Stimulated activated memory B cell treated with anti-CD40 and anti-IgM and Interleukin-4, amounts not matched to agents 10 μg/mL and 1 μg/mL and 100 μg/mL, for 72 hours (primary cell): ENCODE data around the gene CCL22.
A peak's percentile ranks its signal among the peaks of the same experiment; 100 is the strongest.
"Not testable (repeated sequence)": the region's sequence is repeated elsewhere in the genome, so short reads cannot be mapped to it uniquely, and the experiment has no call there.

Source experiments
- ATAC-seq: fragments of 150-1000 bp; cut with Tn5 transposase; 2 replicates; pipeline ENCODE4 v1.10.0; 2021
- H3K27ac Mint-ChIP-seq: one replicate; pipeline ENCODE4 v1.8.0; 2022; ENCODE audit warnings: mild to moderate bottlenecking, mixed read lengths
- H3K27me3 Mint-ChIP-seq: one replicate; pipeline ENCODE4 v1.8.0; 2022; ENCODE audit warnings: mixed read lengths
- H3K36me3 Mint-ChIP-seq: one replicate; pipeline ENCODE4 v1.8.0; 2022; ENCODE audit warnings: mixed read lengths
- H3K4me1 Mint-ChIP-seq: one replicate; pipeline ENCODE4 v1.8.0; 2022; ENCODE audit warnings: mixed read lengths
- H3K4me3 Mint-ChIP-seq: one replicate; pipeline ENCODE4 v1.8.0; 2022; ENCODE audit warnings: mild to moderate bottlenecking, moderate library complexity, mixed read lengths
- H3K9me3 Mint-ChIP-seq: one replicate; pipeline ENCODE4 v1.8.0; 2022; ENCODE audit warnings: mixed read lengths

The CCL22 gene

DNA sequence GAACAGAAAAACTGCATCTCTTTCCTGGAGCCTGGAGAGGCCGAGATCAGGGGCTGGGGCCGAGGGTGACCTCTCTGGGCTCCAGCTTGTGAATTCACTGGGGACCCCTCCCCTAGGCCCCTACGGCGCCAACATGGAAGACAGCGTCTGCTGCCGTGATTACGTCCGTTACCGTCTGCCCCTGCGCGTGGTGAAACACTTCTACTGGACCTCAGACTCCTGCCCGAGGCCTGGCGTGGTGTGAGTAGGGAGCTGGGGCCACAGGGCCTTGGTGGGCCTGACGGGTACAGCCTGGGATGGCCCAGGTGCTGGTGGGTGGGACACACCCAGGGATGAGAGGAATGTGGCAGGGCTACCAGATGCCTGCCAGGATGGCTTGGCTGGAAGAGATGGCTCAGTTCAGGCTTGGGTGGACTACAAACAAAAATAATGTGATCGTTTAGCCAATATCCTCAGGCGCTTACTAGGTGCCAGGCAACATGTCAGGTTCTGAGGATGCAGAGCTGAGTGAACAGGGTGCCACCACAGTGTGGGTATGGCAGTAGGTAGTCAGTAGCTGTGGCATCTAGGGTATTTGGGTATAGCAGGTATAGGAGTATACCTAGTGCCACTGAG, 1.8 kb downstream of the CCL22 start:
- Mint-ChIP-seq H3K36me3 (peaks cover 54% of the 10 kb centered on the region), H3K4me1 (peaks cover 68% of the 10 kb centered on the region), H3K9me3 (no peaks in the 10 kb centered on the region), H3K4me3 (peak overlapping the region; percentile 77), H3K27me3 (no peaks in the 10 kb centered on the region), H3K27ac (peak overlapping the region; percentile 94)
- no peak for ATAC-seq

DNA sequence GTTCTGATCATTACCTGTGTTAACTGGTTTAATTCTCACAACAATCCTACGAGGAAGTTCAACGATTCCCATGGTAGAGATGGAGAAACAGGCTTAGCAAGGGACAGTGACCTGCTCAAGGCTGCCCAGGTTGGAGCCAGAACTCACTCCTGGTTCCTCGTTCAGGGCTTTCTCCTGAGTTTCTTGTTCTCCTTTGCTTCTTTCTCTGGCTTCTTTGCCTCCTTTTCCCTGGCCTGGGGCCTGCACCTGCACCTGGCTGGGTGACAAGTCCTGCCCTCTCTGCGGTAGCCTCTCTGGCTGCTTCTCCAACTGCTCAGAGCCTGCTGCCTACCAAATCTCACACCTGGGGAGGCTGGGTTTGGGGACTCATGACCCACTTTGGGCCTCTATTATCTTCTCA, 2.8 kb downstream of the CCL22 start:
- H3K4me3 Mint-ChIP-seq = peak overlapping the region; percentile 77
- peaks cover 60% of the 10 kb centered on the region for H3K4me1 Mint-ChIP-seq
- H3K9me3 Mint-ChIP-seq = no peaks in the 10 kb centered on the region
- H3K36me3 Mint-ChIP-seq = peaks cover 55% of the 10 kb centered on the region
- H3K27me3 Mint-ChIP-seq = no peaks in the 10 kb centered on the region
- peak overlapping the region; percentile 94 for H3K27ac Mint-ChIP-seq
- no peak for ATAC-seq

DNA sequence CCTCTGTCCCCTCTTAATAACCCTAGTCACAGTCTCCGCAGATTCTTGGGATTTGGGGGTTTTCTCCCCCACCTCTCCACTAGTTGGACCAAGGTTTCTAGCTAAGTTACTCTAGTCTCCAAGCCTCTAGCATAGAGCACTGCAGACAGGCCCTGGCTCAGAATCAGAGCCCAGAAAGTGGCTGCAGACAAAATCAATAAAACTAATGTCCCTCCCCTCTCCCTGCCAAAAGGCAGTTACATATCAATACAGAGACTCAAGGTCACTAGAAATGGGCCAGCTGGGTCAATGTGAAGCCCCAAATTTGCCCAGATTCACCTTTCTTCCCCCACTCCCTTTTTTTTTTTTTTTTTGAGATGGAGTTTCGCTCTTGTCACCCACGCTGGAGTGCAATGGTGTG, 5.6 kb downstream of the CCL22 start:
- peaks cover 51% of the 10 kb centered on the region for H3K4me1 Mint-ChIP-seq
- peak overlapping the region; percentile 51 for H3K27ac Mint-ChIP-seq
- peaks cover 55% of the 10 kb centered on the region for H3K36me3 Mint-ChIP-seq
- ATAC-seq = no peak
- peak overlapping the region; percentile 58 for H3K4me3 Mint-ChIP-seq
- H3K9me3 Mint-ChIP-seq = no peaks in the 10 kb centered on the region
- H3K27me3 Mint-ChIP-seq = no peaks in the 10 kb centered on the region

DNA sequence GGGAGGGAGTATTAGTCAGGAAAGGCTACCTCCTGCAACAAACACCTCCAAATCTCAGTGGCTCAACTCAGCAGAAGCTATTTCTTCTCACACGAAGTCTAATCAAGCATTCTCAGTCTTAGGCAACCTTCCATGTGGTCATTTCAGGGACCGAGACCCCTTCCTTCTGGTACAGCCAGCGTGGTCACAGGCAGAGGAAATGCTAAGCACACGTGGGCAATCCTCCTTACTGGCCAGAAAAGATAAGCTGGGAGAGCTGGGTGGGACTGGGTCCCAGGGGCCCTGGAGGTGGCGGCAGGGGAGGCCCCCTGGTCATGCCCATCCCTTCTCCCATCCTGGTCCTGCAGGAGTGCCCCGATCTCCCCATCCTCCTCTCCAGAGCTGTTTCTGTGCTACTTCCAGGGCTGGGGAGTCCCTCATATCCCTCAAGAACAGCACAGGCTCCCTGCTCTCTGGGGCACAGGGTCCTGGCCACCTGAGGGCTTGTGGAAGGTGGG, 8.0 kb downstream of the CCL22 start:
- Mint-ChIP-seq H3K9me3 (no peaks in the 10 kb centered on the region), H3K4me3 (peak overlapping the region; percentile 39), H3K36me3 (peaks cover 36% of the 10 kb centered on the region), H3K27me3 (no peaks in the 10 kb centered on the region), H3K27ac (peak overlapping the region; percentile 51), H3K4me1 (peaks cover 47% of the 10 kb centered on the region)
- peak; percentile 55 for ATAC-seq

DNA sequence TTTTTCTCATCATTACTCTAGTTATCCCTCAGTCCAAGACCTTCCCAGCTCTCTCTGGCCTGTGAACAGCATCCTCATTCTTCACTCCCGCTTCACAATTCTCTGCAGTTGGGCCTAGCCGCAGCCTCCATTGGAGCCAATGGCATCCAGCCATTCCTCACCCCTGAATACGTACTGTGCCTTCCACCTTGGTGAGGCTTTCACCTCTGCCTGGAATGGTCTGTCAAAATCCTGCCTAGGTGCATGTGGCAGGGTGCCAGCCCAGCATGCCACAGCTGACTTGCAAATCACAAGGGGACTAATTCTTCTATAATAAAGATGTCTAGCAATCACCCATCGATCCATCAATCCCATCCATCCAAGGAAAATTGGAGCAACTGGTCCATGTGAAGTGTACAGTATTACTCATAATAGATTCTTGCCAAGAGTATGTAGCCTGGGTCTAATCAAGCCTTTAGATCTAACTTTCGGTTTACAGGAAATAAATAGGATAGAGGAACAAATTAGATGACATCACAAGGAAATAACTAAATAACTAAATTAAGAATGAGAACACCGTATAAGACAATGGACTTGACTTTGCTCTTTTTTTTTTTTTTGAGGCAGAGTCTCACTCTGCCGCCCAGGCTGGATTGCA, 8.7 kb downstream of the CCL22 start:
- H3K4me3 Mint-ChIP-seq = peak overlapping the region; percentile 39
- peak; percentile 16 for ATAC-seq
- no peaks in the 10 kb centered on the region for H3K9me3 Mint-ChIP-seq
- H3K27me3 Mint-ChIP-seq = no peaks in the 10 kb centered on the region
- H3K27ac Mint-ChIP-seq = peak overlapping the region; percentile 51
- peaks cover 45% of the 10 kb centered on the region for H3K4me1 Mint-ChIP-seq
- peaks cover 32% of the 10 kb centered on the region for H3K36me3 Mint-ChIP-seq

DNA sequence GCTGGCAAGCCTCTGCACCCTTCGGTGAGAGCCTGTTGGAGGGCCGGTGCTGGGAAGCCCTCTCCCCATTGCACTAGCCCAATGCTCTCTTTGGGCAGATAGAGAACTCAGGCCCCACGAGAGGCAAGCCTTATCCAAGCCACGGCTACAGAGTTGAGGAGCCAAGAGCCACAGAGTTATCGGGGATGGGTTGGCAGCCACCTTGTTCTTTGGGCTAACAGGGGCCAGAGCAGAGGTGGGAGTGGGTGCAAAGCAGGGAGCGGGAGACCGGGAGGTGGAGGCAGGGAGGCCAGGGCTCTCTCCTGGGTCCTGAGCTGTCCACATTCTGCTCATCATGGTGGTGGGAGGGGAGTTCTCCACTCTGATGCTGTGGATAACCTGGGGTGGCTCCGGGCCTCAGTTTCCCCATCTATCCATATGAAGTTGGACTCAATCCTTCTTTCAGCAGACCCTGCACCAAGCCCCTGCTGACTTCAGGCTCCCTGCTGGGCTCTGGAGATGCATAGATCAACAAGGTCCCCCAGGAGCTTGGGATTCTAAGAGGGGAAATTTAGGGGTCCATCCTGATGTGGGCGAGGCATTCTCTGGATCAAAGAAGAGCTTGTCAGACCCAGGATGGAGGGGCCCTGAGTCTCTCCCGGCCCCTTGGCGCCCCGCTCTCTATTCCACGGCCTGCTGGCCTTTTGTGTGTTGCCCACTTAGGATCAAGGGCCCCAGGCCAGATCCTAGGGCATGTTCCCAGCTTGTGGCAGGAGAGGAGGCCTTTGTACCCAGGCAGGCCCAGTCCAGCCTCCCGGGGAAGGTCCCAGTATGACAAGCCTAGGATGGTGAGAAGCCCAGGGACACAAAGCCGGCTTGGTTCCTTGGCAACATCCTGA, 13.2 kb downstream of the CCL22 start:
- Mint-ChIP-seq H3K9me3 (peaks cover 5% of the 10 kb centered on the region), H3K27ac (no peak overlapping the region), H3K4me1 (peaks cover 67% of the 10 kb centered on the region), H3K4me3 (no peak overlapping the region), H3K36me3 (peaks cover 6% of the 10 kb centered on the region), H3K27me3 (no peaks in the 10 kb centered on the region)
- no peak for ATAC-seq

DNA sequence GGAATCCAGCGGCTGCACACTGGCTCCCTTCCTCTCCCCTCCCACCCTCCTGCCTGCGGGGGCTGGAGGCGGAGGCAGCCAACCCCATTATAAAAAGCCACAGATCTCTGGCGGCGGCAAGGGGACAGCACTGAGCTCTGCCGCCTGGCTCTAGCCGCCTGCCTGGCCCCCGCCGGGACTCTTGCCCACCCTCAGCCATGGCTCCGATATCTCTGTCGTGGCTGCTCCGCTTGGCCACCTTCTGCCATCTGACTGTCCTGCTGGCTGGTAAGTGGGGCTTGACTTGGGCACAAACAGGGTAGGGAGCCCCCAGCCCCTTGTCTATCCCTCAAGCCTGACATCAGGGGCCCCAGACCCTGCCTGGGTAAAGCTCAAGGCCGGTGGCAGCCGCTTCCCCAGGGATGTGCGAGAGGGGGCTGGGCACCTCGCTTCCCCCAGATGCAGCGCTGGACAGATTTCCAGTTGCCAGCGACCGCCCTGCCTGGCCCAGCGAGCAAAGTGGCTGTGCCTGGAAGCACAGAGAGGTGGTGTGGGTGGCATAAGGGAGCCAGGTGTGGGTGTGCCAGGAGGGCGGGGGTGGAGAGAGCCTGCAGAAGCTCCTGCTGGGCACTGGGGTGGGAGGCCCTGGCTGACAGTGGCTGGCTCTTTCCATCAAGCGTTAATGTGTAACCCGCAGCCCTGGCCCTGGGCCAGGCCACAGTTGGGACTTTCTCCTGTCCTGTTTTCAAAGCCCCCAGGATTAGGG, 14.0 kb downstream of the CCL22 start, which contains the start of gene CX3CL1:
TSS of gene CX3CL1 (plus strand) at position 119 of the 745 bp plus-strand sequence. CDS start at position 198, 79 bp downstream.
- H3K4me3 Mint-ChIP-seq = no peak within 1 kb of the TSS
- ATAC-seq = no peak
- H3K4me1 Mint-ChIP-seq = peaks cover 69% of the 10 kb centered on the region
- peaks cover 5% of the 10 kb centered on the region for H3K9me3 Mint-ChIP-seq
- no peaks in the 10 kb centered on the region for H3K27me3 Mint-ChIP-seq
- peak within 1 kb of the TSS; percentile 79 for H3K27ac Mint-ChIP-seq
- peaks cover 6% of the 10 kb centered on the region for H3K36me3 Mint-ChIP-seq

DNA sequence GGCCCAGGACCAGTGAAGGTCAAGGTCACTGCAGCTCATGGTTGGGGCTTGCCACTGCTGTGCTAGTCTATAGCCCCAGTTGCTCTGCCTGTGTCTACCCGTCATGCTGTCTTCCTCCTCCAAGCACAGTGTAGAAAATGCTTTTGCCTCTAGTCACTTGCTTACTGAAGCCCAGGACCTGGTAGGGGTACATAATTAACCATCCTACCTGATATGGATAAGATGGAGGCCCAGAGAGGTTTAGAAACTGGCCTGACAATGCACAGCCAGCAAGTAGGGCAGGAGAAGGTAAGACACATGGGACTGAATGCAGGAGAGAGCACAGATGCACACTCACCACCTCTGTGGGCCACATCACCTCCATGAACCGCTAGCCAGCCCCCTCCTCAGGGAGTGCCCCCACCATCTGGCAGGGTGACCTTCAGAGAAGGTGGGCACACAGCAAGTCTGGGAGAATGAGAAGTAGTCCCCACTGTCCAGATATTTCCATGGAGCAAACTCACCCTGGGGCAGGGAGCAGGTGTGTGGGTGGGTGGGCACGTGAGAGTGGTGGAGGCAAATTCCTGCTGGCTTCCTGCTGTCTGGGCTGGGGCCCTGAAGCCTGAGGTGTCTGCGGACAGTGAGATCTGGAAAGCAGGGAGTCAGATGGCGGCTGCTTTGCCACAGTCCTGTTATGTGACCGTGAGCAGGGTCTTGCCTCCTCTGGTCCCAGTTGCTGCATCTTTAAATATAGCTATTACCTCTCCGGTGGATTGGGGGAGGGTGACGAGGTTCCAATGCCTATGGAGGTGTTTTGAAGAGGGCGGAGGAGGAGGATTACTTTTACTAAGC, 14.7 kb downstream of the CCL22 start:
- no peak for ATAC-seq
- Mint-ChIP-seq H3K4me3 (no peak overlapping the region), H3K36me3 (no peaks in the 10 kb centered on the region), H3K4me1 (peaks cover 70% of the 10 kb centered on the region), H3K27ac (peak overlapping the region; percentile 79), H3K27me3 (no peaks in the 10 kb centered on the region), H3K9me3 (peaks cover 5% of the 10 kb centered on the region)

DNA sequence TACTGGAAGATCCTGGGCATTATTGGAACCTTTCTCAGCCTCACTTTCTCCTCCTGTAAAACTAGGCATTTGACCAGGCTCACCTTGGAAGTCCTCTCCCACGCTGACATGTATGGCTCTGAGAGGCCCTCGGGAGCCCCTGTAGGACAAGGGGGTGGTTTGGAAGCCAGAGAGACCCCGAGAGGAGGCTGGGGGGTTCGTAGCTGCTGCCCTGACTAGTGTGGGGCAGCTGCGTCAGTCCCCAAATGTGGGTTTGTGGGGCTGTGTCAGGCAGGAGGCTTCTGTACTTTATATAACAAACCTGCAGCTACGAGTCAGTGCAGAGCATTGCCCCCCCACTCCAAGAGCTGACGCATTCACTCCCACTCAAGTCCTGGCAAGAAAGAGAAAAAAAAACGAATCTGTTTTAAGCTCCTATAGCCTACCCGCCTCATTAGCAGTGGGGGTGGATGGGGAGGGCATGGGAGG, 15.5 kb downstream of the CCL22 start:
- peaks cover 5% of the 10 kb centered on the region for H3K9me3 Mint-ChIP-seq
- no peak for ATAC-seq
- no peaks in the 10 kb centered on the region for H3K27me3 Mint-ChIP-seq
- peak overlapping the region; percentile 79 for H3K27ac Mint-ChIP-seq
- H3K4me3 Mint-ChIP-seq = no peak overlapping the region
- H3K4me1 Mint-ChIP-seq = peaks cover 70% of the 10 kb centered on the region
- no peaks in the 10 kb centered on the region for H3K36me3 Mint-ChIP-seq

DNA sequence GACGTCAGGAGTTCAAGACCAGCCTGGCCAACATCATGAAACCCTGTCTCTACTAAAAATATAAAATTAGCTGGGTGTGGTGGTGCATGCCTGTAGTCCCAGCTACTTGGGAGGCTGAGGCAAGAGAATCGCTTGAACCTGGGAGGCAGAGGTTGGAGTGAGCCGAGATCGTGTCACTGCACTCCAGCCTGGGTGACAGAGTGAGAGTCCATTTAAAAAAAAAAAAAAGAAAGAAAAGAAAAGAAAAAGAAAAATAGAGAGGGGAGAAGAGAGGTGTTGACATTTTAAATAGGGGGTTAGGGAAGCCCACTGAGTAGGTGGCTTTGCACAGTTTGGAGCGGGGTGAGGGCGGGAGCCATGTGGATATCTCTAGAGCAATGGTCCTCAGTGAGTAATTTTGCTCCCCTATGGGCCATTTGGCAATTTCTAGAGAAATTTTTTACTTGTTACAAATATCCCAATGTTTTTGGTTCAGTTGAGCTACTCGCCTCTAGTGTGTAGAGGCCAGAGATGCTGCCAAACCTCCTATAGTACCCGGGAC, 16.4 kb downstream of the CCL22 start:
- not testable (repeated sequence) for ATAC-seq, H3K9me3 Mint-ChIP-seq, H3K36me3 Mint-ChIP-seq, H3K27me3 Mint-ChIP-seq, H3K4me3 Mint-ChIP-seq
- H3K27ac Mint-ChIP-seq = peak overlapping the region; percentile 83
- H3K4me1 Mint-ChIP-seq = peaks cover 62% of the 10 kb centered on the region

DNA sequence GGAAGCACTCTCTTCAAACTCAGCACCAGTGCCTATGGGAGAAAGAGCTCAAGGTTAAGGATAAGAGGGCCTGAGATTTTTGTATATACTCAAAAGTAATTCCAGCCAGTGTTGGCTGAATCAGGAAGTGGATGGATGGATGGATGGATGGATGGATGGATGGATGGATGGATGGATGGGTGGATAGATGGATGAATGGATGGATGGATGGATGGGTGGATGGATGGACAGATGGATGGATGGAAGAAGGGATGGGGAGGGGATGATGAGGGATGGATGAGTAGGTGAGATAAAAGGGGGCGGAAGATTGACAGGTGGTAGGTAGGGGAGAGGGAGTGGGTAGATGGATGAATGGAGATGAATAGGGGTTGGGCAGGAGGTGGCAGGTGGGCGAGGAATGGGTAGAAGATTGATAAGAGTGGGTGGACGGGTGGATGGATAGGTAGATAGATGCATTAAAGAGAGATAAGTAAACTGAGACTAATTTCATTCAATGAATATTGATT, 17.8 kb downstream of the CCL22 start:
- H3K4me1 Mint-ChIP-seq = peaks cover 74% of the 10 kb centered on the region
- no peaks in the 10 kb centered on the region for H3K27me3 Mint-ChIP-seq
- peaks cover 5% of the 10 kb centered on the region for H3K9me3 Mint-ChIP-seq
- H3K4me3 Mint-ChIP-seq = no peak overlapping the region
- ATAC-seq = no peak
- H3K36me3 Mint-ChIP-seq = no peaks in the 10 kb centered on the region
- peak overlapping the region; percentile 83 for H3K27ac Mint-ChIP-seq

DNA sequence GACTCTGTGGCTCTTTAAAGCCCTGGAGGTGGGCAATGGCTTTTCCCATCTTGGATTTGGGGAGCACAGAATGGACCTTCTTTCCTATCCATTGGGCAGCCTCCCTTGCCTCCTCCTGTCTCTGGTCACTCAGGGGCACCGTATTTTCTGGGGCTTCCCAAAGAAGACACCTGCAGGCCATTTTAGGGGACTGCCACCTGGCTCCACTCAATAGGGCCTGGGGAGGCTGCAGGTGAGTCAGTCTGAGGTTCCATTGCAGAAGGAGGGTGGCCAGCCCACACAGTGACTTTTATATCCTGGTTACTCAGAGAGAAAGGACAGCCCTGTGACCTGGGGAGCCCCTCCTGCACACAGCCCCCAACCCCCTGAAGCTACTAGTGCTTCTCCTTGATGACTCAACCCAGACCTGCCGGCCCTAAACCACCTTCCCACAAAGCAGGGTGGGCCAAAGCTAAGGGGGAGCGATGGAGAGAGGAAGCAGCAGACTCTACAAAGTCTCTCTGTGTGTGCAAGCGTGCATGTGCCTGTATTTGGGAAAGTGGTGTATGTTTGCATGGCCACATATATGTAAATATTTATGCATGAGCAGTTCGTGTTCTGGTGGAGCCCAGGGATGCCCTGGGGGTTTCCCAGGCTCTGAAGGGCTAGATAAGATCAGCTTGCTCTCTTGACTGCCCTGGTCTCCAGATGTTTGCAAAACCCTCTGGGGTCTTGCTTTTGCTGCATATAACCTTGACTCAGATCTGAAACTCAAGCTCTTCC, 18.7 kb downstream of the CCL22 start:
- peak; percentile 91 for ATAC-seq
- Mint-ChIP-seq H3K27ac (peak overlapping the region; percentile 83), H3K27me3 (no peaks in the 10 kb centered on the region), H3K36me3 (no peaks in the 10 kb centered on the region), H3K4me1 (peaks cover 81% of the 10 kb centered on the region), H3K9me3 (peaks cover 5% of the 10 kb centered on the region), H3K4me3 (peak overlapping the region; percentile 38)

DNA sequence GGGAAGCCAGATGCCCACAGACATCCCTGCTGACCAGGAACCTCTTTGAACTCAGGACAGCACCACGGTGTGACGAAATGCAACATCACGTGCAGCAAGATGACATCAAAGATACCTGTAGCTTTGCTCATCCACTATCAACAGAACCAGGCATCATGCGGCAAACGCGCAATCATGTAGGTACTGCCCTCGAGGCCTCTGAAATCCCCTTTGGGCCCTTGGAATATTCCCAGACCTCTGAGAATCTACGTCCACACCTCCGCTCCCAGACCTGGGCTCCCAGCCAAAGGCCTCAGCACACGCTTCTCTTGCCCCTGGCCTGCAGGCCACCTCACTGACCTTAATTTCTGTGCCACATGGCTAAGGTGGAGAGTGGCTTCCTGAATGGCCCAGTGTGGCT, 21.0 kb downstream of the CCL22 start:
- H3K27me3 Mint-ChIP-seq = no peaks in the 10 kb centered on the region
- peaks cover 77% of the 10 kb centered on the region for H3K4me1 Mint-ChIP-seq
- peaks cover 5% of the 10 kb centered on the region for H3K9me3 Mint-ChIP-seq
- no peaks in the 10 kb centered on the region for H3K36me3 Mint-ChIP-seq
- ATAC-seq = no peak
- no peak overlapping the region for H3K4me3 Mint-ChIP-seq
- H3K27ac Mint-ChIP-seq = peak overlapping the region; percentile 85
